Mucosa of gallbladder (tissue), 1 donor: ENCODE measurements around the gene GALNT7. TPM values are rescaled to one million over a fixed set of nuclear protein-coding genes. Genes with fewer than 3 reads are reported as not detected.

Source experiments
- DNase-seq: peaks from one replicate; pipeline ENCODE4 v3.0.0-alpha.2; 2020; ENCODE audit warnings: low spot score
- total RNA-seq: library from RNA; stranded (reverse); gene quantifications from one replicate; pipeline ENCODE4 v1.2.1, GENCODE V29; 2021
- donor health status: DM: no; HTN: no; CAD: no.

Gene GALNT7
- total RNA-seq, 1 donor from 2014 or later = 45.3 TPM

DNA sequence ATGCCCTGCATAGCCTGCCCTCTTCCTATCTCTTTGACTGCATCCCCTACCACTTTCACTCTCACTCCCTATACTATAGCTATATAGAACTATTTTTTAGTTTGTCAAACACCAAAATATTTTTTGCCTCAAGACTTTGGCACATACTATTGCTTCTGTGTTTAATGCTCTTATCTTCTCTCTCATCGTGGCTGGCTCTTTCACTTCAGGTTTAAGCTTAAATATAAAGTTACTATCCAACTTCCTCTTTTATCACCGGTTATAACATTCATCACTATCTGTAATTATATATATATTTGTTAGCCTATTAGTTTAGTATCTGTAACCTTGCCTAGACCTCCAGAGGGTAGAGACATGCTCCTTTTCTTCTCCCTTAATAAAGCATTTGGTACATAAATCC lies 177.0 kb downstream of the GALNT7 start:
- no peak for DNase-seq

DNA sequence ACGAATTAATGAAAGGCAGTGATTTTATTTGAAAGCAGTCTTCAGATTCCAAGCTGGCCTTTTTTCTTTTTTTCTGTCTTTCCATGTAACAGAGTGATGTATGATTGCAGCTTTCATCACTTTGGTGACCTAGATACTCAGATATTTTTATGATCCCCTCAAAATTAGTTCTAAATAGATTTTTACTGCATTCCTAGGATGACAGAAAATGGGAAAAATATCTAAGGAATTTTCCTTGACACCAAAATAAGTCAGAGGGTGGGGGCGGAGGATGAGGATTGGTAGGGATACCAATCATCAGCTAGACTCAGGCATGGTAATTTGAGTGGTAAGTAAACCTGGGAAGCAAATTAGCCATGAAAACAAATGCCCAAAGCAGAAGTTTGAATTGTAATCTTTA lies 177.5 kb downstream of the GALNT7 start:
- no peak for DNase-seq

DNA sequence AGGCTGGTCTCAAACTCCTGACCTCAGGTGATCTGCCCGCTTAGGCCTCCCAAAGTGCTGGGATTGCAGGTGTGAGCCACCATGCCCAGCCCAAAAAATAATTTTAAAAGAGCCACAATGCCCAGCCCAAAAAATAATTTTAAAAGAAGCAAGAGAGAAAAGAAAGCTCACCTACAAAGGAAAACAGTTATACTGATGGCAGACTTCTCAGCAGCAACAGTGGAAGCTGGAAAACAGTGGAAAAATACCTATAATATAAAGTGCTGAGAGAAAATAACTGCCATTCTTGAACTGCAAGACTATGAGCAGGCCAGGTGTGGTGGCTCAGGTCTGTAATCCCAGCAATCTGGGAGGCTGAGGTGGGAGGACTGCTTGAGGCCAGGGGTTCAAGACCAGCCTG lies 178.9 kb downstream of the GALNT7 start:
- no peak for DNase-seq

DNA sequence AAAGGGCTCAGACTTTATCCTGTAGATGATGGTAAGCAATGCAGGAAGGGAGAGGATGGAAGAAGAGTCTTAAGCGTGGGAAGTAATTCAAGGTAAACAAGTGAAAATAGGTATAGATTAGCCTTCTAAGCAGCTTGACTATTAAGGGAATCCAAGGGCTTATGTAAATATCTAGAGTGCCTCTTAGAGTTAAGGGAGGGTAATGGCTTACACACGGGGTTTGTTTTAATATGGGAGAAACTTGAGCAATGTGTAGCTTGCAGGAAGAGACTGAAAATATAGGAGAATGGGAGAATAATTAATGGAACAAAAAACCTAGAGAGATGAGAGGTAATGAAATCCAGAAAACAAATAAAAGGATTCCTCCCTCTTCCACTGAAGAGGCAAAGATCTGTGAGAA lies 189.3 kb downstream of the GALNT7 start:
- DNase-seq = no peak

DNA sequence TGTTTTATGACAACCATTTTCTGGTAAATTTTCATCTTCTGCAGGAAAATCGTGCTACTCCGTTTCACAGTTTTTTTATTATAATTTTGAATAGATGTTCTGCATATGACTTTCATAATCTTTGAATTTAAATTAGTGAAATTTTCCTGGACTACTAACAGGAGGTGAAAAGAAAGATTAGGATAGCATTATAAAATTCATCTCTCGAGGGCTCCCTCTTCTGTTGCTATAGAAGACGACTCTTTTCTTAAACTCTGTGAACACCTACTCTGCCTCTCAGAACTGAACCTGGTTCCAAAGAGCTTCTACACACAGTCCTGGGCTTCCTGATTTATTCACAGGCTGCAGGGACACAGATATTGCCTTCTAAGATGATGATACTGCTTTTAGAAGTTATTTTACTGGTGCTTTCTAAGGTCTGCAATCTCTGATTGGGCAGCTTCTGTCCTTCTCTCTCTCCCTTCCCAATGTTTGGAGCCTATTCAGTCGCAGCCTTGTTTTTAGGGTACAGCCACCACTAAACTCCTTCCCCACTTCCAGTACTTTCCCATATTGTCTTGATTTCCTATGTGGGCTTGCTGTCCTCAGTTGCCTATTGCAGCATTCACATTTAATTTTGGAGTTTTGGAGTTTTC lies 192.1 kb downstream of the GALNT7 start:
- no peak for DNase-seq

DNA sequence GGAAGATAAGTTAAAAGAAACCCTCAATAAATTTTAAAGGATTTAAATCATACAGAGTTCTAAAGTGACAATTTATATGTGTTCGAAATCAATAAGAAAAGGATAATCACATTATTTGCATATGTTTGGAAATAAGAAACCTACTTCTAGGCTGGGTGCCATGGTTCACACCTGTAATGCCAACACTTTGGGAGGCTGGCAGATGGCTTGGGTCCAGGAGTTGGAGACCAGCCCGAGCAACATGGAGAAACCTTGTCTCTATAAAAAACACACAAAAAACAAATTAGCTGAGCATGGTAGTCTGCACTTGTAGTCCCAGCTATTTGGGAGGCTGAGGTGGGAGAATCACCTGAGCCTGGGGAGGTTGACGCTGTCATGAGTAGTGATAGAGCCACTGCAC lies 194.1 kb downstream of the GALNT7 start:
- DNase-seq = no peak

DNA sequence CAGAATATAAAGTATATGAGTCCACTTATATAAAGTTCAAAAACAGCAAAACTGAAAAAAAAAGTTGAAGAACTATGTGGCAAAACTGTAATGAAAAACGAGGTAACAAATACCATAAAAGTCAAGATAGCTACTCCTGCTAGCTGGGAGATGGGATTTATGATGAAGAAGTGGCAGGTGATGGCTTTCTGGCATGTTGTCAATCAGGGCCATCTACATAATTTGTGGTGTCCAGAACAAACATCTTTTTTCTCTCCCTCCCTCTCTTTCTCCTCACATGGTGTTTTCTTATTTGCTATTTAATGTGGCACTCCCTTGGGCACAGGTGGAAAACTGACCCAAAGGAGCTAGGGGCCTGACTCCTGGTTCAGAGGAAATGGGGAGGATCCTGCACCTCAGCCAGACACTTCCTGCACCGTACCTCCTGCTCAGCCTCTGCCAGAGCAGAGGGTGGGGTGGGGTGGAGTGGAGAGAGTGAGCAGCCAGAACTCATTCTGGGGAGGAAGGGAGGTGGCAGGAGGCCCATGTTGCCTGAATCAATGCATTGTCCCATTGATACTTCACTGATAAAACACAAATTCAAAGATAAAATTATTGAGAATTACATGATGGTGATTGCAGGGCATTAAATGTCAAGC lies 196.9 kb downstream of the GALNT7 start:
- DNase-seq = no peak

DNA sequence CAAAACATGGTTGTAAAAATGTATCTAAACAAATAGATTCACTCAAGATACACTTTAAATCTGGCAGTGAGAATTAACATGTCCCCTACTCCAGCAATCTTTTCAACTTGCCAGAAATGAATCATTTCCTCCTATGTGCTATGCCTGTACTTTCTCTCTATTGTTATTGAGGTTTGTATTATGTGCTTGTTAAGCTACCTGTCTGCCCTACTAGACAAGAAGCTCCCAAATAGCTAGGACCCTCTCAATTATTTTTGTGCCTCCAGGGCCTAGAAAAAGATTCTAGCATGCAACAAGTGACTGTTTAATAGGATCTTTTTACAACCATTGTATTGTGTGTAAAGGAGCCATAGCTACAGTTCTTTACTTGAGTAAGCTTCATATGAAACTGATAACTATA lies 198.7 kb downstream of the GALNT7 start:
- no peak for DNase-seq

DNA sequence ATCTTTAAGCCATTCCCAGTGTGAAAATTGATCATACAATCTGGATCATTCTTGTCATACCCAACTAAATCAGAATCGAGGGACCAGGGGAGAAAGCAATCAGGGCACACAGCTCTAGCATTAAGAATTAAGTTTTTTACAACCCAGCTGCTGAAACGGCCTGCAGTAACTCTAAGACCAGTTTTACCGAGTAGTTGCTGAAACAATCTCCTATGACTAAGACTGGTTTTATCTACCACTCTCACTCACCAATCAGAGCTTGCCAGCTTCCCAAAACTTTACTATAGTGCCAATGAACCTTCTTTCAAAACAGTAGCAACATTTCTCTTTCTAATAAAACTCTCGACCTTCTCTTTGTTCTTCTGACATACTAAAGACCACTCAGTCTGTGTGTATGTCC lies 199.3 kb downstream of the GALNT7 start:
- no peak for DNase-seq

DNA sequence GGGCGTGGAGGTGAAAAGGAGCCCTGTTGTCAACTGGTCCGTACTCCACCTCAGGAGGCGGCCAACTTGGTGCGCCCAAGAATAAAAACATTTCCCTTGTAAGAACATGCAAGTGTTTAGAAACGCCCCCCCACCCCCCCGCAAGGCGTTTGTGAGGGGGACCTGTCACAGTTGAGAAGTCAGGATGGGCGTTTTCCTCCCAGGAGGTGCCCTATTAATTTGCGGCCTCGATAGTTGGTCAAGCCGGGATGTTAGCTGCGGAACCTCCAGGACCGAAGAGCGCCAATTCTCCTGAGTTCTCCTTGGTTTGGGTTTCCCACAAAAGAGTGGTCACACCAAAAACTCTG lies 201.5 kb downstream of the GALNT7 start:
- DNase-seq = no peak

DNA sequence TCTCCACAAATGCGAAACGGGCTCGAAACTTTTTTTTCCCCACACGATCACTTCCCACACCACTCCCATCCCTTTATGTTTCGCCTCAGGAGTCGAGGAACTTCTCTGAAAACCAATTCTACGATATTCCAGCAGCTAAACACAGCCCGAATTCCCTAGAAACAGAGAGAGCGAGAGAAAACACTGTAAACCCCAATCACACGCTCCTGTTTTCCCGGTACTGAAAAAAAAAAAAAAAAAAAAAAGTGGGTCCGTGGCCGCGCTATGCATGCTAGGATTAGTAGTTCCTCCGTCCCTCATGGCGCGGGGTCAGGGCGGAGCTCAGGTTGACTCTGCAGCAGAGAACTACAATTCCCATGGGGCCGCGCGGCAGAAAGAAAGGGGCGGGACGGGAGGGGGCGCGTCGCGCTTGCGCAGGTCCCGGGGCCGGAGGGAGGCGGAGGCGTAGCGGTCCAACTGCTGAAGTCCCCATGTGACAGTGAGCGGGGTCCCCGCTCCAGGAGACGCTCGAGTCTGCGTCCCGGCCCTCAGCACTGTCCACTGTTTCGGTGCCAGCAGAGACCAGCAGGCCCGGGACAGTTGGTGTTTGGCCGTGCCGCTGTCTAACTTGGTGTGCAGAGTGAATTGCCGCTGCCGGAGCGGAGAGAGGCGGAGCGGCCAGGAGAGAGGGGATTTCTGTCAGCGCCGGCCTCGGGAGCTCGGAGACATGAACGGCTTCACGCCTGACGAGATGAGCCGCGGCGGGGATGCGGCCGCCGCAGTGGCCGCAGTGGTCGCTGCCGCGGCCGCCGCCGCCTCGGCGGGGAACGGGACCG lies 202.1 kb downstream of the GALNT7 start, which contains the start of gene SAP30:
Gene SAP30, plus strand, starts transcription at position 478 of the 815 bp plus-strand sequence. Its CDS starts 229 bp downstream, at position 707.
- peak; percentile 99 for DNase-seq

DNA sequence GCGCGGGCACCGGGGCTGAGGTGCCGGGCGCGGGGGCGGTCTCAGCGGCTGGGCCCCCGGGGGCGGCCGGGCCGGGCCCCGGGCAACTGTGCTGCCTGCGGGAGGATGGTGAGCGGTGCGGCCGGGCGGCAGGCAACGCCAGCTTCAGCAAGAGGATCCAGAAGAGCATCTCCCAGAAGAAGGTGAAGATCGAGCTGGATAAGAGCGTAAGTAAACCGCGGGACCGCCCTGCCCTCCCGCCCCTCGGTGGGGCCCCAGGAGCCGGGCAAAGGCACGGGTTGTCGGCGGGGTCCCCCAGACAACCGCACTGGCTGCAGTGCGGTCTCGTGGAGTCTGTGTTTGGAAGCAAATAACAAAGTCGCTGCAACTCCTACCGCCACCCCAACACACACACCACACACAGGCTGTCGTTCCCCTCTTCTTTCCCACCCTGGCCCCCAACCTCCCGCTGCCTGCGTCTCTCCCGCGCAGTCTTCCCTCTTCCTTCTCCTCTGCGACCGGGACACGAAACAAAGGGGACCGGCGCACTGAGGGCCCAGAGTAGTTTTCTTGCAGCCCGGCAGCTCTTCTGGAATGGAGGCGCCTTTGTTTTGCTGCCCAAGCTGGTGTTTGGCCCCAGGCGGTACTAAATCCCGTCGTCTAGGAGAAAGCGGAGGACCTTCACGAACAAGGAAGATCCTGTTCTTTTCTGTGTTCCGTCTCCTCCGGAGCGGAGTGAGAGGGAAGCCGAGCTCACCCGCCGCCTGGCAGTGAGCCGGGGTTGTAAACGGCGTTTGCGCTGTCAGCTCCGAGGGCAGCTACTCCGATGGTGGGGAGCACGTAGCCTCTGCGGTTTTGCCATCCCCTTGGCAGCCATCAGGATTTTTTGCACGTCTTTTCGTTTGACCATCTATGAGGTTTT lies 202.9 kb downstream of the GALNT7 start:
- peak; percentile 70 for DNase-seq

Other genes starting within 250 kb of the GALNT7 start
- 39.1 TPM for gene HMGB2, start 165.5 kb downstream of the GALNT7 start, total RNA-seq
- 16.4 TPM for gene SAP30, start 202.1 kb downstream of the GALNT7 start, total RNA-seq
- gene SCRG1, start 230.3 kb downstream of the GALNT7 start, total RNA-seq = 8.4 TPM